ENCODE data around the gene MMP3.

Gene MMP3

DNA sequence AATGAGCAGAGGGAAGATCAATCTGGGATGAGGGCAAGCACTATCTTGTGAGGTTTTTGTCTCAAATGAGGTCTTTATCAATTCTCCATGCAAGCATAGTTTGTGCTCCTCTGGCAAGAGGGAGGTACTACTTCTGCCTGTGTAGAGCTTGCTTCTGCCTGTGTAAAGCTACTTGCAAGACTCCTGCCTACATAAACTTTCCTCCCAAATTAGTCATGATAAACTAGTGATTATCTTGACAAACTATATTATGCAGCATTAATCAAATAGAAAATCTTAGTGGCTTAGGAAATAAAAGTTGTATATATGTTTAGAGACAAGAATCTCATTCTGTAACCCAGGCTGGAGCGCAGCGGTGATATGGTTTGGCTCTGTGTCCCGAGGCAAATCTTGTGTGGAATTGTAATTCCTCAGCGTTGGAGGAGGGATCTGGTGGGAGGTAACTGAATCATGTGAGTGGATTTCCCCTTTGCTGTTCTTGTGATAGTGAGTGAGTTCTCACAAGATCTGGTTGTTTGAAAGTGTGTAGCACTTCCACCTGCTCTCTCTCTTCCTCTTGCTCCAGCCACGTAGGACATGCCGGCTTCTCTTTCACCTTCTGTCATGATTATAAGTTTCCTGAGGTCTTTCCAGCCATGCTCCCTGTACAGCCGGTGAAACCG, 54.9 kb downstream of the MMP3 start:
- DNase-seq, result no peak

Measured in DMS 273 treated with DMSO at 0.1 percent for 48 hours (cell line).